NCI-H69 (cell line): ENCODE data around the gene TPH1.
A peak's percentile ranks its signal among the peaks of the same experiment; 100 is the strongest.
"Not testable (repeated sequence)": the region's sequence is repeated elsewhere in the genome, so short reads cannot be mapped to it uniquely, and the experiment has no call there.

Experiments
- DNase-seq: peaks from one replicate; lab custom pipeline; 2025; lab: John Stamatoyannopoulos, UW

The TPH1 gene

DNA sequence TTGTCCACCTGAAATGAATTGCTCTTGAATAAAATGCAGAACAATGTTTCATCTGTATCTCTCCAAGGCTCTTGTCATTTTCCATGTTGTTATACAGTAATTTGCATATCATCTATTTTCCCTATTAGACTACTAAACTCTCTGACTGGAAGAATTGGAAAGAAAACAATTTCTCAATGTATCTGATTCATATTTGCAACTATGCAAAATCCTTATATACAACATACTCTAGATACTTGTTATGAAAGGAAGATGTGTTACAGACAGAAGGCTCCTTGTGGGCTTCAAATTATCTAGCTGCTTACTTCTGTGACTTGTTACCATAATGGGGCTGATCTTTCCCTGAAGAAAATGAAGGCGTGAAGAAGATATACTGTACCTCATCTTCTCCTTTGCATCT is 23.6 kb downstream of the TPH1 start:
- no peak for DNase-seq

DNA sequence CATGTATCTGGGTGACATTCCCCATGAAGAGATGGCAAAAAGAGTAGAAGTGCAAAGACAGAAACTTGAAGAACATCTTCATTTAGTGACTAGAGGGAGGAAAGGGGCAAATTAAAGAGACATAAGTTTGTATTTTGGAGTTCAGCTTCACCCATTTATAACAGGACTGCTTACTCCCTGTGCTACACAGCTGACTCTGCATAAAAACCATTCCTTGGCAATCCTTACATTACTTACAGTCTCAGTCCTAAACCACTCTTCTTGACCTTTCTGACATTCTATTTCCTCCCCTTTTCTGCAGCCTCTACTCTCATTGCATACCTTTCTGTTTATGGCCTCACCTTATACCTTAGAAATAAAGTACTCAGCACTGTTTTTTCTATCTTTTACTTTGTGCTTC is 26.4 kb downstream of the TPH1 start:
- DNase-seq, result no peak

DNA sequence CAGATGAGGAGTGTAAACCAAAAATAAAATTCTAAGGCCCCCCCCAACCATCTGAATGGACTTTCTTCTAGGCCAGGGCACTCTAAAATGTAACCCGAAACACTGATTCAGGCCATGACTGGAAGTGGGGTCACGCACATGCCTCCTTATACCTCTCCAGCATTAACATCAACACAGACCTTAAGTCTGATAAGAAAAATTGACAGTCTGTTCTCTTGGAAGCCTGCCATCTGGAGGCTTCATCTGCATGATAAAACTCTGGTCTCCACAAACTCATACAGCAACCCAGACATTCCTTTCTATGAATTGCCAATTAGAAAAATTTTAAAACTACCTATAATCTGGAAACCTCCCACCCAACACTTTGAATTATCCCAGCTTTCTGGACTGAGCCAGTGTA is 29.3 kb downstream of the TPH1 start:
- peak; percentile 12 for DNase-seq

DNA sequence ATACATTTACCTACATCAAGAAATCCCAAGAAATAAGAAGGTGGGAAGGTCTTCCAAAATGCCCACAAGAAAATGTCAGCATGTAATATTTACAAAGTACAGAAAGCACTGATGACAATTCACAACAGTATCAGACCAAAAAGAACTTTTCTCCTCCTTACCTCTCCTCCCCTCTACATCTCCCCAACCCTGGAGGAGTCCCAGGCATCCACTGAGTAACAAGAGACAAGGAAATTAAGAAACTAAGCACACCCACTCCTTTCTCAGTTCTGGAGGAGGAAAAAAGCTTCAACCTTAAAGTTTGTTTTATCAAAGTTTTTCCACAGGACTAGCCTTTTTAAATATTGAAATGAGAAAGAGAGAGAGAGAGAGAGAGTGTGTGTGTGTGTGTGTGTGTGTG is 31.2 kb downstream of the TPH1 start:
- DNase-seq, result no peak

DNA sequence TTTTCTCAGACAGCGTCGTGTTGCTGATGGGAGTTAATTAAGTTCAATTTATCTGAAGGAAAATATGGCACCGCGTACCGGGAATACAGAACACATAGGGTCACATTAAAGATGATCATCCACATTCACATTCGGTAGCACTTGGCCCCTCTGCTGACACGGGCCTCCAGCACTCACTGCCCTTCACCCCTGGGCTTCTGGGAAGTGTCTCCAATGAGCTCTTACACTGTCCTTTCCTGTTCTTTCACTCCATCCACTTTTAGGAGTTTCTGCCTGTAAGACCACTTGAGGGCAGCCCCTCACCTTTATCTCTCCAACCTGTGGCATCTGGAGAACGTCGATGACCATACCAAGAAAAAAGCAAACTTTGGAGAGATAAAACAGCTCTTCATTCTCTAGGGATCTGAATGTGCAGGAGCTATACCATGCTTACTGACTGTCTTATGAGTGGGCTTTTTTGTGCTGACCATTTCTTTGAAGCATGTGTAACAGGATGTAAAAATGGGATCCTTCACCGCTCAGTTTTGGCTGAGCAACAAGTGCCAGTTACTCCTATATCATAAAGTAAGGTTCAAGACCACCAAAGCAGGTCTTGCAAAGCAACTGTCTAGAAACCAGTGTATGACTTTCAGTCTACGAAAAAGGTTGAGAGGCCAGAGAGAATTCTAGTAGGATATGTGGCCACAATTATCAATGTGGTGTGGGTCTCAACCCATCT is 32.1 kb downstream of the TPH1 start:
- DNase-seq, result peak; percentile 57

DNA sequence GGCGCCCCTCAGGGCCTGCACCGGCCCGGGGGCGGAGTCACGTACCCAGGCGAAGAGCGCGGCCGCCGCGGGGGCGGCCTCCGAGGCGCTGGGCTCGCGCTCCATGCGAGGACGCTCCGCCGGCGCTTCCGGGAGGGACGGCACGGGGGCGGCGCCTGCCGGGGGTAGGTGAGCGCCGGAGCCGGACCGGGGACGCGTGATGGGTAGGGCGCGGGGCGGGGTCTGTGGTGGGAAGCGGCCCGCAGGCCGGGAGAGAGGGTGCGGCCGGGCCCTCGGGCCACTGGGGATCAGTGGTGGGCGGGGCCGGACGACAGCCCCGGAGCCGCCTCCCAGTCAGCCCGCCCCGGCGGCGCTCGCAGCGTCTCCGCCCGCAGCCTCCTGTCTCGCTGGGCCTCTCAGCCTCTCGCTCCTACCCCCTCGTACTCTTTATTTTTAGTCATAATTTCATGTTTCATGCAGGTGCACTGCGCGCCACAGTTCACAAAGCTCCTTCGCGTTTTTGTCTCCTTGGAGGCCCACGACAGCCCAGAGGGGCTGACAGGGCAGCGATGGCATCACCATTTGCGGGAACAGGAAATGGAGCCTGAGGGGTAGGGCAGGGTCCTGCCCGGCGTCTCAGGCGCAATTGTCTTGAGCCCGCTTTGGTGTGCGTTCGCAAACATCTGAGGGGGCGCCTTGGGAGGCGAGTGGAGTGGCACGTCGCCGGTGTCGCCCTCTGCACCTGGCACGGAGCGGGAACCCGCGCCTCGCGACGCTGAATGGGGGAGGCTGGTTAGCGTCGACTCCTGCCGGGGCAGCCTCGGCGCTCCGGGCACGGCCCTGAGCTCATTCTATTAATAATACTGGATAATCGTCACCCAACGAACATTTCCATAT is 32.9 kb downstream of the TPH1 start, which contains the start of gene SERGEF:
SERGEF (minus strand) TSS at position 142 of the 876 bp plus-strand sequence; CDS start at position 105, 37 bp downstream.
- peak; percentile 99 for DNase-seq

DNA sequence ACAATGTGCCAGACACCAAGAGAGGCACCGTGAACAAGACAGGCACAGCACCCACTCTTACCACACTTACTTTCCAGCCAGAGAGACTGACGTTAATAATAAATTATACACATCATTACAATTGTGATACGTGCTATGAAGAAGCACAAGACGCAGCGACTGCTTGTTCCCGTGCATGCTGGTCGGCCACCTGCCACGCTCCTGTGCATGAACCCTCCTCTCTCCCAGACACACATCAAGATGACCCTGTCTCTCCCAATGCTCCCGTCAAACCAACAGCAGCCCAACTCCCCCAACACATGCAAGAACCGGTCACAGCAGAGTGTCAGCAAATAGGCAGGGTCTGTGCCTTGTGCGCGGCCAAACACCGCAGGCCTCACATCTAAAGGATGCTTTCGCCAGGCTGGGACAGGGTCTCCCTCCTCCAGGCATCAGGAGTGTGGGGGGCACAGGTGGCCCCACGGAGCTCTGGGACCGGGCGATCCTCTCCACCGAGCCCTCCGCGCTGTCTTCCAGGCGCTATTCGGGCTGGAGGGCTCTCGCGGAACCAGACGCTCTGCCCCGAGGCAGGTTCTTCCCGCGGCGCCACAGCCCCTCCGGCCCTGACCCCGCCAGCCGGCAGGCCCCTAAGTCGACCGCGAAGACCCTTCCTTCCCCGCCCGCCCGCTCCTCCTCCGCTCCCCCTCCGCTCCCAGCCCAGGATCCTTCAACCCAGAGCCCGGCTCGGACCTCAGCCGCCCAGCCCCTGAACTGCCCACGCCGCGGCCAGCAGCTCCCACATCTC is 33.8 kb downstream of the TPH1 start:
- DNase-seq, result peak; percentile 75

DNA sequence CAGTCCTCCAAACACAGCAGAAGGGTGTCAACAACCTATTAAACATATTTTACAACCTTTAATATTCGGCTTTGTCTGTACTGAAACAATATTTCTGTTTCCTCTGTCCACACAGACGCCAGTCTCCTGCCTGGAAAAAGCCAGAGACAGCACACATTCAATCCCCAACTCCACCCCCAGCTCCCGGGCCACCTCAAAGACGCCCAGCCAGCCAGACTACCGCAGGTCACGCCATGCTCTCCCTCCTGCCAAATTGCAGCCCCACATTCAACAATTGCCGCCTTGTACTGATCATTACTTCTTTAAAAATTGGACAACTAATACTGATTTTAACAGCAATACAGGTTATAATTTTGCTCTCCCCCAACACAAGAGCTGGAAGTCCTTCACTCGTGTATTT is 34.4 kb downstream of the TPH1 start:
- peak; percentile 56 for DNase-seq

DNA sequence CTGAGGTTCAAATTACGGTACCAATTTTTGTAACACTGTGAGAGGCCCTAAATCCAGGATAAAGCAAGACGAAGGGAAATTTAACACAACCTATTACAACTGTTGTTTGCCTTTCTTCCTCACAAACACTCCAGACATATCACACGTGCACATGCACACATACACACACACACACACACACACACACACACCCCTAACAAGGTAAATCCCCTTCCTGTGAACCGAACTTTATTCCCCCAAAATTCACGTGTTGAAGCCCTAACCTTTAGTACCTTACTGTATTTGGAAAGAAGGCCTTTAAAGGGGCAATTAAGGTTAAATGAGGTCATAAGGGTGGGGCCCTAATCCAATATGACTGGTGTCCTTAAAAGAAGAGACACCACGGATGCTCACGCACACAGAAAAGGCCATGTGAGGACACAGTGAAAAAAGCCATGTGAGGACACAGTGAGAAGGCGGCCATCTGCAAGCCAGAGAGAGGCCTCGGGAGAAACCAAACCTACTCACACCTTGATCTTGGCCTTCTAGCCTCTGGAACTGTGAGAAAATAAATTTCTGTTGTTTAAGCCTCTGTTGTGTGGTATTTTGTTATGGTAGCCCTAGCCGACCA is 35.0 kb downstream of the TPH1 start:
- DNase-seq, result peak; percentile 40

DNA sequence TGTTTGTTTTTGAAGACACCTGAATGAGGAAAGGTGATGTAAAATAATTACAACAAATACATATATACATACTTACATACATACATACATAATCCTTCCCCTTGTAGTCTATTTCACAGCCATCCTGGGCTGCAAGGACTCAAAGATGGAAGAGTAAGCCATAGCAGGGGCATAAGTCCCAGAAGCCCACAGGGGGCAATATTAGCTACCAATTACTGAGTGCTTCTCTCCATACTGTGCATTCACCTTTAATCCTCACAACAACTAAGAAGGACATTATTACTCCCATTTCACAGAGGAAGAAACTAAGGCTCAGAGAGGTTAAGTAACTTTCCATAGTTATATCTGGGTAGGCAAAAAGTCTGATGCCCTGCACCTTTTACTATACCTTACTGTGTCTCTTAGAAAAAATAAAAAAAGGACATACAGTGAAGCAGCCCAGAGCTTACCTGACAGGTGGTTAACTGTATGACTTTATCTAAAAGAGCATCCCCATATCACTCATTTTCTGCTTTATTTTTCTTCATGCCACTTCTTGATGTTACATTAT is 35.9 kb downstream of the TPH1 start:
- peak; percentile 44 for DNase-seq

DNA sequence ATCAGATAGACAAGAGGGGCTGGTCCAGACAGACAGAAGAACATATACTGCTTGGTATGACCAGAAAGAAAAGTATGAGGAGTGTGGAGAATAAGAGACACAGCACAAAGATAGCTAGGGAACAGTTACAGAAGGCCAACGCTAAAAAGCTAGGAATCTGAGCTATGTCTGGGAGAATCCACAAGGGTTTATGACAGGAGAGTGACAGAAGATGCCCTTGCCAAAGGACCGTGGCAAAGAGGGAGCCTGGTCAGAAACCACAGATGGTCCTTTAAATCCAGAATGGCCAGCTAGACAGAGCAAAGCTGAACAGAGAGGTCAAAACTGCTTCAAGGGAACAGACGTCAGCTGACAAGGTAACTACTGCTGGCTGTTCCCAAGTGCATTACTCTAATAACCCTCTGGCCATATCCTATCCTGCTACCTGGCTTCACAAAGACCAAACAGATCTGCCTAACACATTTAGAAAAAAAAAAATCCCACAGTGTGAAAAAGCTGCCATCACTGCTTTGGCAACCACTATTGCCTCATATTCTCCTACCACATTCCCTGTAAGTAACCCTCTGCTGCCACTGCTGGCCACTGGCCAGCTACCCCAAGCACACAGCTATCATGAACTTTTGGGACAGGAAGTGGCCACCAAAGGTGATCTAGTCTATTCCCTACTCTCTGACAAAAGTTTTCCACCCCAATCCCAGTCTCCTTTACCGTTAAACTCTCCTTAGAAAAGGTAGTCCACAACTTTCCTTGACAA is 40.5 kb downstream of the TPH1 start:
- DNase-seq, result peak; percentile 10

DNA sequence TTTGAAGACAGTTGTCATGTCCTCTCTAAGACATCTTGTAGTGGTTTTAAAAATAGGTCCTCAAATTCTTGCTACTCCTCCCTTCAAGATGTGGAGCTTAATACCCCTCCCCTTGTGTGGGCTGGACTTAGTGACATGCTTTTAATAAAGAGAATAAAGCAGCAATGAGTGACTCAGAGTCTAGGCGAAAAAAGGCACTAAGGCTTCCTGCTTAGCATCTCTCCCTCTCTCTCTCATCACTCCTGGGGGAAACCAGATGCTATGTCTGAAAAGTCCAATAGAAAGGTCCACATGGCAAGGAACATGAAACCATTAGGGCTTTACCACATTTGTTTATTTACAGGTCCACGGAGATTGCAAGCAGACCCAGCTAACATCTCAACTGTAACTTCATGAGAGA is 44.9 kb downstream of the TPH1 start:
- DNase-seq, result peak; percentile 79

DNA sequence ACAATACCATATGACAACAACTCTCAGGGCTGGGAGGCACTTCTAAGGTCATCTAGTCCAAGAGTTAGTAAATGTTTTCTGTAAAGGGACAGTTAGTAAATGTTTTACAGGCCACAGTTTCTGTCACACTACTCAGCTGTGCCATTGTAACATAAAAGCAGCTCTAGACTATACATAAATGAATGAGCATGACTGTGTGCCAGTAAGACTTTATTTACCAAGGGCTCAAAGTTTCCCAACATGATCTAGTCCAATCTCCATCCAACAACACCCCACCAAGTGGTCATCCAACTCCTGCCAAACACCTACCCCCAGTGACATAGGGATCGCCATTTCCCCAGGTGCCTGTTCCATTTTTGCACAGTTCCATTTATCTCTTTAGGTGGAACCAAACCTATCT is 45.3 kb downstream of the TPH1 start:
- DNase-seq, result no peak

DNA sequence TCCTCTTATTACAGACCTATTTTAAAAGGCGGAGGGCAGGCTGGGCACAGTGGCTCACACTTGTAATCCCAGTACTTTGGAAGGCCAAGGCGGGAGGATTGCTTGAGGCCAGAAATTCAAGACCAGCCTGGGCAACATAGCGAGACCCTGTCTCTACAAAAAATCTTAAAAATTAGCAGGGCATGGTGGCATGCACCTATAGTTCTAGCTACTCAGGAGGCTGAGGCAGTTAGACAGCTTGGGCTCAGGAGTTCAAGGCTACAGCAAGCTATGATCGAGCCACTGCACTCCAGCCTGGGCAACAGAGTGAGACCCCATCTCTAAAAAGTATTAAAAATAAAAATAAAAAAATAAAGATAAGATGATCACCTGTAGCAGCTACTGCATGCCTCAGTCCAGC is 45.9 kb downstream of the TPH1 start:
- not testable (repeated sequence) for DNase-seq
